Measurements from ENCODE around the gene FRMD4A.

Gene FRMD4A

GRCh38 chr10:14010101-14010558, 320.6 kb downstream of the FRMD4A start:
- Histone ChIP-seq H3K9me3 (ENCODE audit: control insufficient read depth in 5 of 5, low read length in 5 of 5) (no peaks in the 10 kb centered on the region), H3K4me3 (ENCODE audit: low read depth in 1 of 5, low read length in 5 of 5) (peak overlapping the region; percentile 39 to 61 (median 54)), H3K4me1 (ENCODE audit: control insufficient read depth in 5 of 5, insufficient read depth in 5 of 5, low read length in 5 of 5) (peaks cover 4 to 38% (median 28%) of the 10 kb centered on the region in 5 donors), H3K27me3 (ENCODE audit: control insufficient read depth in 5 of 5, insufficient read depth in 4 of 5, low read length in 5 of 5) (peaks cover 0 to 22% (median 9%) of the 10 kb centered on the region in 5 donors), H3K27ac (ENCODE audit: low read depth, low read length) (peak overlapping the region; percentile 13), H3K36me3 (ENCODE audit: control insufficient read depth in 5 of 5, insufficient read depth in 5 of 5, low read length in 5 of 5) (no peaks in the 10 kb centered on the region), H3K9ac (ENCODE audit: low read length in 5 of 5) (no peak overlapping the region)

GRCh38 chr10:14009371-14010100, 321.2 kb downstream of the FRMD4A start:
- Histone ChIP-seq H3K4me3 (ENCODE audit: low read depth in 1 of 5, low read length in 5 of 5) (peak overlapping the region; percentile 39 to 61 (median 54)), H3K9me3 (ENCODE audit: control insufficient read depth in 5 of 5, low read length in 5 of 5) (no peaks in the 10 kb centered on the region), H3K36me3 (ENCODE audit: control insufficient read depth in 5 of 5, insufficient read depth in 5 of 5, low read length in 5 of 5) (no peaks in the 10 kb centered on the region), H3K27ac (ENCODE audit: low read depth, low read length) (peak overlapping the region; percentile 13), H3K27me3 (ENCODE audit: control insufficient read depth in 5 of 5, insufficient read depth in 4 of 5, low read length in 5 of 5) (peaks cover 0 to 22% (median 9%) of the 10 kb centered on the region in 5 donors), H3K4me1 (ENCODE audit: control insufficient read depth in 5 of 5, insufficient read depth in 5 of 5, low read length in 5 of 5) (peaks cover 4 to 38% (median 28%) of the 10 kb centered on the region in 5 donors), H3K9ac (ENCODE audit: low read length in 5 of 5) (peak overlapping the region in 2 of 5 donors; percentile 13 to 39)

GRCh38 chr10:14008740-14009080, 322.0 kb downstream of the FRMD4A start:
- peak overlapping the region; percentile 48 to 61 (median 54) for H3K4me3 ChIP-seq (ENCODE audit: low read depth in 1 of 5, low read length in 5 of 5)
- H3K9me3 ChIP-seq (ENCODE audit: control insufficient read depth in 5 of 5, low read length in 5 of 5): no peaks in the 10 kb centered on the region
- no peak overlapping the region for H3K9ac ChIP-seq (ENCODE audit: low read length in 5 of 5)
- no peak overlapping the region for H3K27ac ChIP-seq (ENCODE audit: low read depth, low read length)
- H3K27me3 ChIP-seq (ENCODE audit: control insufficient read depth in 5 of 5, insufficient read depth in 4 of 5, low read length in 5 of 5): peaks cover 0 to 22% (median 9%) of the 10 kb centered on the region in 5 donors
- H3K4me1 ChIP-seq (ENCODE audit: control insufficient read depth in 5 of 5, insufficient read depth in 5 of 5, low read length in 5 of 5): peaks cover 4 to 38% (median 28%) of the 10 kb centered on the region in 5 donors
- H3K36me3 ChIP-seq (ENCODE audit: control insufficient read depth in 5 of 5, insufficient read depth in 5 of 5, low read length in 5 of 5): no peaks in the 10 kb centered on the region

GRCh38 chr10:14004536-14004935, 326.2 kb downstream of the FRMD4A start:
- Histone ChIP-seq H3K36me3 (ENCODE audit: control insufficient read depth in 5 of 5, insufficient read depth in 5 of 5, low read length in 5 of 5) (peaks cover 0 to 2% (median 0%) of the 10 kb centered on the region in 5 donors), H3K9me3 (ENCODE audit: control insufficient read depth in 5 of 5, low read length in 5 of 5) (no peaks in the 10 kb centered on the region), H3K9ac (ENCODE audit: low read length in 5 of 5) (no peak overlapping the region), H3K27ac (ENCODE audit: low read depth, low read length) (no peak overlapping the region), H3K27me3 (ENCODE audit: control insufficient read depth in 5 of 5, insufficient read depth in 4 of 5, low read length in 5 of 5) (peaks cover 0 to 15% (median 8%) of the 10 kb centered on the region in 5 donors), H3K4me3 (ENCODE audit: low read depth in 1 of 5, low read length in 5 of 5) (no peak overlapping the region), H3K4me1 (ENCODE audit: control insufficient read depth in 5 of 5, insufficient read depth in 5 of 5, low read length in 5 of 5) (peaks cover 4 to 24% (median 19%) of the 10 kb centered on the region in 5 donors)

- H3K4me1 ChIP-seq (ENCODE audit: control insufficient read depth in 5 of 5, insufficient read depth in 5 of 5, low read length in 5 of 5): peaks cover 4 to 16% (median 12%) of the 10 kb centered on the region in 5 donors
- no peak overlapping the region for H3K4me3 ChIP-seq (ENCODE audit: low read depth in 1 of 5, low read length in 5 of 5)
- H3K27me3 ChIP-seq (ENCODE audit: control insufficient read depth in 5 of 5, insufficient read depth in 4 of 5, low read length in 5 of 5): peaks cover 0 to 11% (median 5%) of the 10 kb centered on the region in 5 donors
- no peak overlapping the region for H3K27ac ChIP-seq (ENCODE audit: low read depth, low read length)
- no peaks in the 10 kb centered on the region for H3K9me3 ChIP-seq (ENCODE audit: control insufficient read depth in 5 of 5, low read length in 5 of 5)
- H3K9ac ChIP-seq (ENCODE audit: low read length in 5 of 5): no peak overlapping the region
- H3K36me3 ChIP-seq (ENCODE audit: control insufficient read depth in 5 of 5, insufficient read depth in 5 of 5, low read length in 5 of 5): peaks cover 0 to 2% (median 0%) of the 10 kb centered on the region in 5 donors
These were observed 327.1 kb downstream of the FRMD4A start for GRCh38 chr10:14003517-14004184.

- Histone ChIP-seq H3K27me3 (ENCODE audit: control insufficient read depth in 5 of 5, insufficient read depth in 4 of 5, low read length in 5 of 5) (peaks cover 0 to 3% (median 0%) of the 10 kb centered on the region in 5 donors), H3K36me3 (ENCODE audit: control insufficient read depth in 5 of 5, insufficient read depth in 5 of 5, low read length in 5 of 5) (peaks cover 0 to 2% (median 0%) of the 10 kb centered on the region in 5 donors), H3K27ac (ENCODE audit: low read depth, low read length) (no peak overlapping the region), H3K9me3 (ENCODE audit: control insufficient read depth in 5 of 5, low read length in 5 of 5) (no peaks in the 10 kb centered on the region), H3K9ac (ENCODE audit: low read length in 5 of 5) (no peak overlapping the region), H3K4me3 (ENCODE audit: low read depth in 1 of 5, low read length in 5 of 5) (no peak overlapping the region), H3K4me1 (ENCODE audit: control insufficient read depth in 5 of 5, insufficient read depth in 5 of 5, low read length in 5 of 5) (peaks cover 0 to 3% (median 0%) of the 10 kb centered on the region in 5 donors)
These were observed 329.3 kb downstream of the FRMD4A start for GRCh38 chr10:14001298-14002040.

- no peak overlapping the region for H3K27ac ChIP-seq (ENCODE audit: low read depth, low read length)
- no peaks in the 10 kb centered on the region for H3K27me3 ChIP-seq (ENCODE audit: control insufficient read depth in 5 of 5, insufficient read depth in 4 of 5, low read length in 5 of 5)
- no peak overlapping the region for H3K4me3 ChIP-seq (ENCODE audit: low read depth in 1 of 5, low read length in 5 of 5)
- no peak overlapping the region for H3K9ac ChIP-seq (ENCODE audit: low read length in 5 of 5)
- peaks cover 0 to 2% (median 0%) of the 10 kb centered on the region in 5 donors for H3K36me3 ChIP-seq (ENCODE audit: control insufficient read depth in 5 of 5, insufficient read depth in 5 of 5, low read length in 5 of 5)
- peaks cover under 1 to 8% (median 2%) of the 10 kb centered on the region in 5 donors for H3K4me1 ChIP-seq (ENCODE audit: control insufficient read depth in 5 of 5, insufficient read depth in 5 of 5, low read length in 5 of 5)
- no peaks in the 10 kb centered on the region for H3K9me3 ChIP-seq (ENCODE audit: control insufficient read depth in 5 of 5, low read length in 5 of 5)
These were observed 332.4 kb downstream of the FRMD4A start for GRCh38 chr10:13998163-13998835.

- H3K9me3 ChIP-seq (ENCODE audit: control insufficient read depth in 5 of 5, low read length in 5 of 5): no peaks in the 10 kb centered on the region
- peaks cover 4 to 13% (median 6%) of the 10 kb centered on the region in 5 donors for H3K4me1 ChIP-seq (ENCODE audit: control insufficient read depth in 5 of 5, insufficient read depth in 5 of 5, low read length in 5 of 5)
- H3K36me3 ChIP-seq (ENCODE audit: control insufficient read depth in 5 of 5, insufficient read depth in 5 of 5, low read length in 5 of 5): no peaks in the 10 kb centered on the region
- no peaks in the 10 kb centered on the region for H3K27me3 ChIP-seq (ENCODE audit: control insufficient read depth in 5 of 5, insufficient read depth in 4 of 5, low read length in 5 of 5)
- no peak overlapping the region for H3K27ac ChIP-seq (ENCODE audit: low read depth, low read length)
- no peak overlapping the region for H3K9ac ChIP-seq (ENCODE audit: low read length in 5 of 5)
- no peak overlapping the region for H3K4me3 ChIP-seq (ENCODE audit: low read depth in 1 of 5, low read length in 5 of 5)
These were observed 333.1 kb downstream of the FRMD4A start for GRCh38 chr10:13997650-13998049.

- Histone ChIP-seq H3K4me1 (ENCODE audit: control insufficient read depth in 5 of 5, insufficient read depth in 5 of 5, low read length in 5 of 5) (peaks cover 15 to 30% (median 22%) of the 10 kb centered on the region in 5 donors), H3K9me3 (ENCODE audit: control insufficient read depth in 5 of 5, low read length in 5 of 5) (no peaks in the 10 kb centered on the region), H3K27me3 (ENCODE audit: control insufficient read depth in 5 of 5, insufficient read depth in 4 of 5, low read length in 5 of 5) (no peaks in the 10 kb centered on the region), H3K36me3 (ENCODE audit: control insufficient read depth in 5 of 5, insufficient read depth in 5 of 5, low read length in 5 of 5) (no peaks in the 10 kb centered on the region), H3K9ac (ENCODE audit: low read length in 5 of 5) (no peak overlapping the region), H3K27ac (ENCODE audit: low read depth, low read length) (no peak overlapping the region), H3K4me3 (ENCODE audit: low read depth in 1 of 5, low read length in 5 of 5) (no peak overlapping the region)
These were observed 335.8 kb downstream of the FRMD4A start for GRCh38 chr10:13994932-13995331.
